ENCODE results near the gene CLRN3.
A peak's percentile ranks its signal among the peaks of the same experiment; 100 is the strongest.

DNA sequence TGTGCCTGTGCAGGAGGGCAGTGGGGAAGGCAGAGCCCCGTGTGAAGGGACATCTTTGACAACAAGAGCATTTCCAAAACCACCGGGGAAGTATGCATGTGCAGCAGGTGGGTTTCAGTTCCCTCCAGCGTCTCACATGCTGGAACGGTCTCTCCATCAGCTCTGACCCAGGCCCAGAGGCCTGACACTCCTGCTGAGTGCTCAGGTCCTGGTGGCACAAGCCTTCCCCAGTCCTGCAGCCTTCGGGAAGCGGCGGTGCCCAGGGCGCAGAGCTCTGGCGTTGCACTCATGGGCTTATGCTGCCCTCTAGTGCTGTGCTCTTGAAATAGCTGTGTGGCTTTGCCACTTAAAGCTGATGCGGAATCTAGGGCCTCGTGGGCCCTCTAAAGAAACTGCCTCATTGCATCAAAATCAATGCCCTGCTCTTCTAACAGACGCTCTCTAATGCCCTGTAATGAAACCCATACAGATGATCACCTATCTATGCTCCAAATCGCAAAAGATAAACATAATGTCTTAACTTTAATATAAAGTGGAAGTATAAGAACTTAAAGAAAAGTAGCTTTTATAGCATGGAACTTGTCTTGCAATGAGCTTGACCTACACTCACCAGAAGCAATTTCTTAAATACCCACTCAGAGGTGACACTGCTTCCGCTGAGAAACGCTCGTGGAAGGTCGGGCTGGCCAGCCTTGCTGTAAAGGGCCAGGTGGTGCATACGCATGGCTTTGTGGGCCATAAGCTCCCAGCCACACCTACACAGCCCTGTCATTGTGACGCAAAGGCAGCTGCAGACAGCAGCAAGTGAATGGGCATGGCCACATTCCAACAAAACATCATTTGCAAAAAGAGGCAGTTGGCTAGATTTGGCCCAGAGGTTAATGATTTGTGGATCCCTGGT is 38.6 kb downstream of the CLRN3 start:
- TF ChIP-seq CTCF (conservative IDR thresholded peaks at IDR 0.05; ENCODE audit: low read depth in 2 of 2): peak; percentile 76 to 82
- TF ChIP-seq EZH2 (IDR thresholded peaks at IDR 0.05; ENCODE audit: low read depth, unreplicated experiment): no peak
- TF ChIP-seq POLR2AphosphoS5 (IDR thresholded peaks at IDR 0.05; ENCODE audit: low read depth): no peak
- no peak for TF ChIP-seq JUNB (IDR thresholded peaks at IDR 0.05; ENCODE audit: unreplicated experiment)
- no peak for TF ChIP-seq NANOG (IDR thresholded peaks at IDR 0.05; ENCODE audit: borderline replicate concordance)
- TF ChIP-seq, protein P1, sequence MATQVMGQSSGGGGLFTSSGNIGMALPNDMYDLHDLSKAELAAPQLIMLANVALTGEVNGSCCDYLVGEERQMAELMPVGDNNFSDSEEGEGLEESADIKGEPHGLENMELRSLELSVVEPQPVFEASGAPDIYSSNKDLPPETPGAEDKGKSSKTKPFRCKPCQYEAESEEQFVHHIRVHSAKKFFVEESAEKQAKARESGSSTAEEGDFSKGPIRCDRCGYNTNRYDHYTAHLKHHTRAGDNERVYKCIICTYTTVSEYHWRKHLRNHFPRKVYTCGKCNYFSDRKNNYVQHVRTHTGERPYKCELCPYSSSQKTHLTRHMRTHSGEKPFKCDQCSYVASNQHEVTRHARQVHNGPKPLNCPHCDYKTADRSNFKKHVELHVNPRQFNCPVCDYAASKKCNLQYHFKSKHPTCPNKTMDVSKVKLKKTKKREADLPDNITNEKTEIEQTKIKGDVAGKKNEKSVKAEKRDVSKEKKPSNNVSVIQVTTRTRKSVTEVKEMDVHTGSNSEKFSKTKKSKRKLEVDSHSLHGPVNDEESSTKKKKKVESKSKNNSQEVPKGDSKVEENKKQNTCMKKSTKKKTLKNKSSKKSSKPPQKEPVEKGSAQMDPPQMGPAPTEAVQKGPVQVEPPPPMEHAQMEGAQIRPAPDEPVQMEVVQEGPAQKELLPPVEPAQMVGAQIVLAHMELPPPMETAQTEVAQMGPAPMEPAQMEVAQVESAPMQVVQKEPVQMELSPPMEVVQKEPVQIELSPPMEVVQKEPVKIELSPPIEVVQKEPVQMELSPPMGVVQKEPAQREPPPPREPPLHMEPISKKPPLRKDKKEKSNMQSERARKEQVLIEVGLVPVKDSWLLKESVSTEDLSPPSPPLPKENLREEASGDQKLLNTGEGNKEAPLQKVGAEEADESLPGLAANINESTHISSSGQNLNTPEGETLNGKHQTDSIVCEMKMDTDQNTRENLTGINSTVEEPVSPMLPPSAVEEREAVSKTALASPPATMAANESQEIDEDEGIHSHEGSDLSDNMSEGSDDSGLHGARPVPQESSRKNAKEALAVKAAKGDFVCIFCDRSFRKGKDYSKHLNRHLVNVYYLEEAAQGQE (IDR thresholded peaks at IDR 0.05; ENCODE audit: unreplicated experiment): no peak
- no peak for TF ChIP-seq ZNF331 (CRISPR knock-in tag; IDR thresholded peaks at IDR 0.05; ENCODE audit: low read depth)
- TF ChIP-seq EZH2phosphoT487 (IDR thresholded peaks at IDR 0.05; ENCODE audit: unreplicated experiment): no peak
- TF ChIP-seq CREB1 (CRISPR knock-in tag; IDR thresholded peaks at IDR 0.05; ENCODE audit: low read depth): no peak
- TF ChIP-seq, protein P2, sequence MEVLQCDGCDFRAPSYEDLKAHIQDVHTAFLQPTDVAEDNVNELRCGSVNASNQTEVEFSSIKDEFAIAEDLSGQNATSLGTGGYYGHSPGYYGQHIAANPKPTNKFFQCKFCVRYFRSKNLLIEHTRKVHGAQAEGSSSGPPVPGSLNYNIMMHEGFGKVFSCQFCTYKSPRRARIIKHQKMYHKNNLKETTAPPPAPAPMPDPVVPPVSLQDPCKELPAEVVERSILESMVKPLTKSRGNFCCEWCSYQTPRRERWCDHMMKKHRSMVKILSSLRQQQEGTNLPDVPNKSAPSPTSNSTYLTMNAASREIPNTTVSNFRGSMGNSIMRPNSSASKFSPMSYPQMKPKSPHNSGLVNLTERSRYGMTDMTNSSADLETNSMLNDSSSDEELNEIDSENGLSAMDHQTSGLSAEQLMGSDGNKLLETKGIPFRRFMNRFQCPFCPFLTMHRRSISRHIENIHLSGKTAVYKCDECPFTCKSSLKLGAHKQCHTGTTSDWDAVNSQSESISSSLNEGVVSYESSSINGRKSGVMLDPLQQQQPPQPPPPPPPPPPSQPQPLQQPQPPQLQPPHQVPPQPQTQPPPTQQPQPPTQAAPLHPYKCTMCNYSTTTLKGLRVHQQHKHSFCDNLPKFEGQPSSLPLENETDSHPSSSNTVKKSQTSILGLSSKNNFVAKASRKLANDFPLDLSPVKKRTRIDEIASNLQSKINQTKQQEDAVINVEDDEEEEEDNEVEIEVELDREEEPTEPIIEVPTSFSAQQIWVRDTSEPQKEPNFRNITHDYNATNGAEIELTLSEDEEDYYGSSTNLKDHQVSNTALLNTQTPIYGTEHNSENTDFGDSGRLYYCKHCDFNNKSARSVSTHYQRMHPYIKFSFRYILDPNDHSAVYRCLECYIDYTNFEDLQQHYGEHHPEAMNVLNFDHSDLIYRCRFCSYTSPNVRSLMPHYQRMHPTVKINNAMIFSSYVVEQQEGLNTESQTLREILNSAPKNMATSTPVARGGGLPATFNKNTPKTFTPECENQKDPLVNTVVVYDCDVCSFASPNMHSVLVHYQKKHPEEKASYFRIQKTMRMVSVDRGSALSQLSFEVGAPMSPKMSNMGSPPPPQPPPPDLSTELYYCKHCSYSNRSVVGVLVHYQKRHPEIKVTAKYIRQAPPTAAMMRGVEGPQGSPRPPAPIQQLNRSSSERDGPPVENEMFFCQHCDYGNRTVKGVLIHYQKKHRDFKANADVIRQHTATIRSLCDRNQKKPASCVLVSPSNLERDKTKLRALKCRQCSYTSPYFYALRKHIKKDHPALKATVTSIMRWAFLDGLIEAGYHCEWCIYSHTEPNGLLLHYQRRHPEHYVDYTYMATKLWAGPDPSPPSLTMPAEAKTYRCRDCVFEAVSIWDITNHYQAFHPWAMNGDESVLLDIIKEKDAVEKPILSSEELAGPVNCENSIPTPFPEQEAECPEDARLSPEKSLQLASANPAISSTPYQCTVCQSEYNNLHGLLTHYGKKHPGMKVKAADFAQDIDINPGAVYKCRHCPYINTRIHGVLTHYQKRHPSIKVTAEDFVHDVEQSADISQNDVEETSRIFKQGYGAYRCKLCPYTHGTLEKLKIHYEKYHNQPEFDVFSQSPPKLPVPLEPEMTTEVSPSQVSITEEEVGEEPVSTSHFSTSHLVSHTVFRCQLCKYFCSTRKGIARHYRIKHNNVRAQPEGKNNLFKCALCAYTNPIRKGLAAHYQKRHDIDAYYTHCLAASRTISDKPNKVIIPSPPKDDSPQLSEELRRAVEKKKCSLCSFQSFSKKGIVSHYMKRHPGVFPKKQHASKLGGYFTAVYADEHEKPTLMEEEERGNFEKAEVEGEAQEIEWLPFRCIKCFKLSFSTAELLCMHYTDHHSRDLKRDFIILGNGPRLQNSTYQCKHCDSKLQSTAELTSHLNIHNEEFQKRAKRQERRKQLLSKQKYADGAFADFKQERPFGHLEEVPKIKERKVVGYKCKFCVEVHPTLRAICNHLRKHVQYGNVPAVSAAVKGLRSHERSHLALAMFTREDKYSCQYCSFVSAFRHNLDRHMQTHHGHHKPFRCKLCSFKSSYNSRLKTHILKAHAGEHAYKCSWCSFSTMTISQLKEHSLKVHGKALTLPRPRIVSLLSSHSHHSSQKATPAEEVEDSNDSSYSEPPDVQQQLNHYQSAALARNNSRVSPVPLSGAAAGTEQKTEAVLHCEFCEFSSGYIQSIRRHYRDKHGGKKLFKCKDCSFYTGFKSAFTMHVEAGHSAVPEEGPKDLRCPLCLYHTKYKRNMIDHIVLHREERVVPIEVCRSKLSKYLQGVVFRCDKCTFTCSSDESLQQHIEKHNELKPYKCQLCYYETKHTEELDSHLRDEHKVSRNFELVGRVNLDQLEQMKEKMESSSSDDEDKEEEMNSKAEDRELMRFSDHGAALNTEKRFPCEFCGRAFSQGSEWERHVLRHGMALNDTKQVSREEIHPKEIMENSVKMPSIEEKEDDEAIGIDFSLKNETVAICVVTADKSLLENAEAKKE (CRISPR knock-in tag; IDR thresholded peaks at IDR 0.05): no peak
- TF ChIP-seq, protein P3, sequence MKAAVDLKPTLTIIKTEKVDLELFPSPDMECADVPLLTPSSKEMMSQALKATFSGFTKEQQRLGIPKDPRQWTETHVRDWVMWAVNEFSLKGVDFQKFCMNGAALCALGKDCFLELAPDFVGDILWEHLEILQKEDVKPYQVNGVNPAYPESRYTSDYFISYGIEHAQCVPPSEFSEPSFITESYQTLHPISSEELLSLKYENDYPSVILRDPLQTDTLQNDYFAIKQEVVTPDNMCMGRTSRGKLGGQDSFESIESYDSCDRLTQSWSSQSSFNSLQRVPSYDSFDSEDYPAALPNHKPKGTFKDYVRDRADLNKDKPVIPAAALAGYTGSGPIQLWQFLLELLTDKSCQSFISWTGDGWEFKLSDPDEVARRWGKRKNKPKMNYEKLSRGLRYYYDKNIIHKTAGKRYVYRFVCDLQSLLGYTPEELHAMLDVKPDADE (IDR thresholded peaks at IDR 0.05): no peak
- no peak for TF ChIP-seq ZNF114 (CRISPR knock-in tag; IDR thresholded peaks at IDR 0.05)
- TF ChIP-seq STAT1 (IDR thresholded peaks at IDR 0.05; ENCODE audit: unreplicated experiment): no peak

Data from GM23338 (cell line).